GM03348 (cell line): ENCODE data around the gene ASL.
"Not testable (repeated sequence)": the region's sequence is repeated elsewhere in the genome, so short reads cannot be mapped to it uniquely, and the experiment has no call there.

Source experiments
- DNase-seq: peaks from one replicate; pipeline ENCODE4 v3.0.0; 2012; ENCODE audit warnings: low spot score

The ASL gene

DNA sequence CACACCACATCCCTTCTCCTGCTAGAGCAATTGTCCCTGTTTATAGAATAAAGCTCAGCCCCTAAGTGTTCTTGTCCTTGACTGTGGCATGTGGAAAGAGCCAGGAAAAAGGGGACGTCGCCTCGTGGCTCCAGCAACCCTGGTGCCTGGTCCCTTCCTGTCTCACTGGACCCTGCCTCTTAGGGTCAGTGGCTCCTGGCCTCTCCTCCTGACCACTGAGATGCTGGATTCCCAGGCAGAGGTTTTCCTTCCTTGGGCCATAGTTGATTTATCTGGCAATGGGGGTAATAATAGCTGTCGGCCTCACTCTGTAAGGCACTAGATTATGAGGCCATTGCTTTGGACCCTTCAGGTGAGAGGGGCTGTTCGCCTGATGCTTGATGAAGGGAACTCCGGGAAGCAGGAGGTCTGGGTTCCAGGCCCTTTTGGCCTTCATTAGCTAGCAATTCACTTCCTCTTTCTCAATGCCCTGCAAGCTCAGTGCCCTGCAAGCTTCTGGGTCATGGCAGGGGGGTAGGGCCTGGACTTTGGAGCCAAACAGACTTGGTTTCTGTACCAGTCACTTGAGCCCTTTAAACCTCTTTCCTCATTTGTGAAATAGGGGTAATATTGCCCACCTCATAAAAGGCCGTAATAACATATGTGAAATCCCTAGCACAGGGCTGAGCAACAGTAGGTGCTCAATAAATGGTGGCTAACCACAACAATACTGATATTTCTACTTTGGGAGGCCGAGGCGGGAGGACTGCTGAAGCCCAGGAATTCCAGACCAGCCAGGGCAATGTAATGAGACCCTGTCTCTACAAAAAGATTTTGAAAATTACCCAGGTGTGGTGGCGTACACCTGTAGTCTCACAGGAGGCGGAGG, 1.1 kb downstream of the ASL start:
- no peak for DNase-seq

GRCh38 chr7:66078067-66078466, 2.4 kb downstream of the ASL start:
- DNase-seq, result no peak

DNA sequence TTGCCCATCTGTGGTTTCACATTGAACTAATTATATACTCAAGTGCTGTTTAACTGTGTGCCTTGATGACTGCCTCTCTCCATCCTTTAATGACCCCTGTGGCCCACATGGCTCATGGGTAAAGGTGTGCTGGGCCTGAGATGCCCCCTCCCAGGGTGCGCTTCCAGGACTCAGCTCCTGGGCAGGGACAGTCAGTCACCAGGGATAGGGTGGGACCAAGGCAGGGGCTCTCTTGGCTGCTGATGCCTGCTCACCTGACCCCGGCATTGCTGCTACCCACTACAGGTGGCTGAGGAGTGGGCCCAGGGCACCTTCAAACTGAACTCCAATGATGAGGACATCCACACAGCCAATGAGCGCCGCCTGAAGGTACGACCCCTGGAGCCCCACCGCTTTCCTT, 6.5 kb downstream of the ASL start:
- no peak for DNase-seq

GRCh38 chr7:66082886-66083415, 7.3 kb downstream of the ASL start:
- DNase-seq, result no peak

- DNase-seq, result no peak
These were observed 8.1 kb downstream of the ASL start for GRCh38 chr7:66083677-66084076.

DNA sequence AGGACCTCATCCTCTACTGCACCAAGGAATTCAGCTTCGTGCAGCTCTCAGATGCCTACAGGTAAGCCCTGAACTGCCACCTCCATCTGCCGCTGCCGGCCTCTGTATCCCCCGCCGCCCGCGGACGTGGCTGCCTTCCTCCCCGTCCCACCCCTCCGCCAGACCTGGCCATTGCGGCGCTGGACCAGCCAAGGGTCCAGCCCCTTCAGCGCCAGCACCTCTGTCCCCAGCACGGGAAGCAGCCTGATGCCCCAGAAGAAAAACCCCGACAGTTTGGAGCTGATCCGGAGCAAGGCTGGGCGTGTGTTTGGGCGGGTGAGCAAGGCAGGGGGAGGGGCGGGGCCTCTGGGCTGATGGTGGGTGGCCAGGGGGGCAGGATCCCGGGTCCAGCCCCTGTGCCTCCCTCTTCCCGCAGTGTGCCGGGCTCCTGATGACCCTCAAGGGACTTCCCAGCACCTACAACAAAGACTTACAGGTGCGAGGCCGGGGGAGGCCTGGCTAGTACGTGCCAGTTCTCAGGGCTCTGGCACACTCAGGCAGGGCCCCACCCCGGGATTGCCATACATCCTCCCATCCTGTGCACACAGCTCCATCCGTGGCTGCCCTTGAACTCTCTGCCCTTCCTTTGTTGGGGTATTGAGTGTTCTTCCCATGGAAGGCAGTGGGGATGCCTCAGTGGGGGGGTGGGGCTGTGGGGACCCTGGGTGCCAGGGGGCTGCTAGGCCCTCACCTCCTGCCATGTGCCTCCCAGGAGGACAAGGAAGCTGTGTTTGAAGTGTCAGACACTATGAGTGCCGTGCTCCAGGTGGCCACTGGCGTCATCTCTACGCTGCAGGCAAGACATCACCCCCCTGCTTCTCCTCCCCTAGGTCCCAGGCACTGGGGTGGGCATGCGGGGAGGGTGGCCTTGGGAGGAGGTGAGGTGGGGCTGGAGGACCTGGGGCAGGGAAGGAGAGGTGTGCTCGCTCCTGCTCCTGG, 13.5 kb downstream of the ASL start:
- DNase-seq, result no peak

DNA sequence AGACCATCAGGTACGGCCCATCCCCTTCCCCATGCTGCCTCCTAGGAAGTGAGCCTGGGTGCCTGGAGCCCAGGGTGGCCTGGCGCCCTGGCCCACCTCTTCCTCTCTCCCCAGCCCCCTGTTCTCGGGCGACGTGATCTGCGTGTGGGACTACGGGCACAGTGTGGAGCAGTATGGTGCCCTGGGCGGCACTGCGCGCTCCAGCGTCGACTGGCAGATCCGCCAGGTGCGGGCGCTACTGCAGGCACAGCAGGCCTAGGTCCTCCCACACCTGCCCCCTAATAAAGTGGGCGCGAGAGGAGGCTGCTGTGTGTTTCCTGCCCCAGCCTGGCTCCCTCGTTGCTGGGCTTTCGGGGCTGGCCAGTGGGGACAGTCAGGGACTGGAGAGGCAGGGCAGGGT, 17.0 kb downstream of the ASL start:
- DNase-seq, result no peak

GRCh38 chr7:66095010-66095409, 19.4 kb downstream of the ASL start:
- no peak for DNase-seq

DNA sequence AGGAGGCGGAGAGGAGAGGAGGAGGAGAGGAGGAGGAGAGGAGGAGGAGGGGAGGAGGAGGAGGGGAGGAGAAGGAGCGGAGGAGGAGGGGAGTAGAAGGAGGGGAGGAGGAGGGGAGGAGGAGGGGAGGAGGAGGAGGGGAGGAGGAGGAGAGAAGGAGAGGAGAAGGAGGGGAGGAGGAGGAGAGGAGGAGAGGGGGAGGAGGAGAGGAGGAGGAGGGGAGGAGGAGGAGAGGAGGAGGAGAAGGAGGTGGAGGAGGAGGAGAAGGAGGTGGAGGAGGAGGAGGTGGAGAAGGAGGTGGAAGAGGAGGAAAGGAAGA, 23.6 kb downstream of the ASL start:
- no peak for DNase-seq

GRCh38 chr7:66099551-66100407, 24.2 kb downstream of the ASL start:
- peak; percentile 68 for DNase-seq

DNA sequence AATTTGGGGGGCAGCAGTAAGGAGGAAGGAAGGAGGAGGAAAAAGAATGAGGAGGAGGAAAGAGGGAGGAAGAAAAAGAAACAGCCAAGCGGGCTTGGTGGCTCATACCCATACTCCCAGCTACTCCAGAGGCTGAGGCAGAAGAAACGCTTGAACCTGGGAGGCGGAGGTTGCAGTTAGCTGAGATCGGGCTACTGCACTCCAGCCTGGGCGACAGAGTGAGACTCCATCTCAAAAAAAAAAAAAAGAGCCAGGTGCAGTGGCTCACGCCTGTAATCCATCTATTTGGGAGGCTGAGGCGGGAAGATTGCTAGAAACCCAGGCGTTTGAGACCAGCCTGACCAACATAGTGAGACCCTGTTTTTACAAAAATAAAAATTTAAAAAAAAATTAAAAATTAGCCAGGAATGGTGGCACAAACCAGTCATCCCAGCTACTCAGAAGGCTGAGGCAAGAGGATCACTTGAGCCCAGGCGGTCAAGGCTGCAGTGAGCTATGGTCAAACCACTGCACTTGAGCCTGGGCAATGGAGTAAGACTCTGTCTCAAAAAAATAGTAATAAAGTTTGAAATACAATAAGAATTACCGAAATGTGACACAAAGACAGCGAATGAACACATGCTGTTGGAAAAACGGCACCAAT, 24.9 kb downstream of the ASL start:
- no peak for DNase-seq

- not testable (repeated sequence) for DNase-seq
These were observed 26.5 kb downstream of the ASL start for GRCh38 chr7:66102168-66102567.

DNA sequence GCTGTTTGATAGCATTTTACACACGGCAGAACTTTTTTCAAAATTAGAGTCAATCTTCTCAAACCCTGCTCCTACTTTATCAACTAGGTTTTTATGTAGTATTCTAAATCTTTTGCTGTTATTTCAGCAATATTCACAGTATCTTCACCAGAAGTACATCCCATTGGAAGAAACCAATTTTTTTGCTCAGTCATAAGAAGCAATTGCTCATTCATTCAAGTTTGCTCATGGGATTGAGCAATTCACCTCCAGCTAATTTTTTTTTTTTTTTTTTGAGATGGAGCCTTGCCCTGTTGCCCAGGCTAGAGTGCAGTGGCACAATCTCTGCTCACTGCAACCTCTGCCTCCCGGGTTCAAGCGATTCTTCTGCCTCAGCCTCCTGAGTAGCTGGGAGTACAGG, 28.4 kb downstream of the ASL start:
- DNase-seq, result peak; percentile 52

DNA sequence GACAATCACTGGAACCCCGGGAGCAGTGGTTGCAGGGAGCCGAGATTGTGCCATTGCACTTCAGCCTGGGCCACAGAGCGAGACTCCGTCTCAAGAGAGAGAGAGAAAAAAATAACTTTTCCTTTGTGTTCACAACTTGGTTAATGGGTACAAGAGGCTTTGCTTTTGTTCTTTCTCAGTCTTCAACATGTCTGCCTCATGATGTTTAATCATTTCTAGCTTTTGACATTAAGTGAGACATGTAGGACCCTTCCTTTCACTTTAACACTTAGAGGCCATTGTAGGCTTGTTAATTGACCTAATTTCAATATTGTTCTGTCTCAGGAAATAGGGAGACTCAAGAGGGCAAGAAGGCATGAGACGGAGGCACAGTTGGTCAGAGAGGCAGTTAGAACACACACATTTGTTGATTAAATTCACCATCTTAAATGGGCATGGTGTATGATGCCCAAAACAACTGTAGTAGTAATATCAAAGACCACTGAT, 29.7 kb downstream of the ASL start:
- DNase-seq, result no peak

GRCh38 chr7:66108410-66108809, 32.8 kb downstream of the ASL start:
- DNase-seq, result not testable (repeated sequence)

GRCh38 chr7:66110856-66111255, 35.2 kb downstream of the ASL start:
- DNase-seq, result peak; percentile 76

GRCh38 chr7:66114743-66115649, 39.4 kb downstream of the ASL start, which contains the start of gene CRCP:
TSS of gene CRCP (plus strand) at chr7:66114847. CDS start at chr7:66114963, 116 bp downstream.
- peak; percentile 91 for DNase-seq

- not testable (repeated sequence) for DNase-seq
These were observed 41.2 kb downstream of the ASL start for GRCh38 chr7:66116680-66117420.

- no peak for DNase-seq
These were observed 43.0 kb downstream of the ASL start for GRCh38 chr7:66118603-66119002.
